Stomach (tissue), 4 donors: Measurements from ENCODE around the gene TFRC.

ENCODE experiments used
- CTCF ChIP-seq, 7 experiments: fragments of 450-650 bp in 4 of 7; fragments of 200-600 bp in 3 of 7; sonication (generic) in 3 of 7; IDR thresholded peaks; one replicate each; pipeline ENCODE4 v1.5.1; 2016 to 2019; ENCODE audit warnings: antibody characterized with exemption in 7 of 7, control low read depth in 2 of 7, mild to moderate bottlenecking in 1 of 7
- POLR2A ChIP-seq, 4 donors: fragments of 450-650 bp; IDR thresholded peaks; one replicate each; pipeline ENCODE4 v1.6.1; 2016; ENCODE audit warnings: antibody characterized with exemption in 4 of 4, control low read depth in 2 of 4, mild to moderate bottlenecking in 1 of 4, moderate library complexity in 1 of 4
- POLR2AphosphoS5 ChIP-seq, 3 donors: sonication (generic); formaldehyde crosslinking; IDR thresholded peaks; one replicate each; pipeline ENCODE4 v1.6.1; 2016; ENCODE audit warnings: antibody characterized with exemption in 3 of 3

GRCh38 chr3:196111939-196112386 is 30.1 kb upstream of the TFRC start:
- TF ChIP-seq CTCF (IDR thresholded peaks at IDR 0.05), result no peak
- no peak for TF ChIP-seq POLR2A (IDR thresholded peaks at IDR 0.05)
- no peak for TF ChIP-seq POLR2AphosphoS5 (IDR thresholded peaks at IDR 0.05)
